WTC11 (cell line): ENCODE data around the gene LRRC75B. TPM values are rescaled to one million over a fixed set of nuclear protein-coding genes. Genes with fewer than 3 reads are reported as not detected.
A peak's percentile ranks its signal among the peaks of the same experiment; 100 is the strongest.
"Not testable (repeated sequence)": the region's sequence is repeated elsewhere in the genome, so short reads cannot be mapped to it uniquely, and the experiment has no call there.

Source experiments
- ATAC-seq: fragments of 200-7000 bp; cut with Tn5 transposase; 2 replicates; pipeline ENCODE4 v1.10.0; 2021; ENCODE audit warnings: mild to moderate bottlenecking, moderate library complexity
- CTCF ChIA-PET: fragments of 300-600 bp; sonication (Branson Sonifier 250); formaldehyde crosslinking; loops from one replicate; lab custom pipeline; 2021; ENCODE audit warnings: antibody characterized with exemption; lab: Charles Lee
- POLR2A ChIA-PET: fragments of 350-600 bp; sonication (Branson Sonifier 250); formaldehyde crosslinking; loops from one replicate; lab custom pipeline; 2021; ENCODE audit warnings: antibody characterized with exemption; lab: Charles Lee
- DNase-seq: peaks from one replicate; pipeline ENCODE4 v3.0.0; 2021; ENCODE audit warnings: low spot score
- H3K27ac Mint-ChIP-seq: 2 replicates; pipeline ENCODE4 v1.8.0; 2021; ENCODE audit warnings: mixed read lengths
- H3K27me3 Mint-ChIP-seq: 2 replicates; pipeline ENCODE4 v1.8.0; 2021; ENCODE audit warnings: low read depth, mild to moderate bottlenecking, moderate library complexity, mixed read lengths
- H3K36me3 Mint-ChIP-seq: 2 replicates; pipeline ENCODE4 v1.8.0; 2021; ENCODE audit warnings: mixed read lengths
- H3K4me1 Mint-ChIP-seq: 2 replicates; pipeline ENCODE4 v1.8.0; 2022; ENCODE audit warnings: mixed read lengths
- H3K4me3 Mint-ChIP-seq: 2 replicates; pipeline ENCODE4 v1.8.0; 2021; ENCODE audit warnings: mild to moderate bottlenecking, moderate library complexity, mixed read lengths
- H3K9me3 Mint-ChIP-seq: 2 replicates; pipeline ENCODE4 v1.8.0; 2021; ENCODE audit warnings: mixed read lengths
- GTF2I ChIP-seq: fragments of 250-450 bp; sonication (Bioruptor Pico); conservative IDR thresholded peaks from 2 replicates; pipeline ENCODE4 v1.4.0; 2021; ENCODE audit warnings: mild to moderate bottlenecking
- SP1 ChIP-seq: sonication (generic); formaldehyde crosslinking; conservative IDR thresholded peaks from 2 replicates; pipeline ENCODE4 v1.8.1; 2022; ENCODE audit warnings: missing genetic modification reagents
- ZBTB43 ChIP-seq: sonication (generic); formaldehyde crosslinking; IDR thresholded peaks from 2 replicates; pipeline ENCODE4 v1.8.1; 2023; ENCODE audit warnings: mild to moderate bottlenecking, missing genetic modification reagents
- ZNF121 ChIP-seq: sonication (generic); formaldehyde crosslinking; IDR thresholded peaks from 2 replicates; pipeline ENCODE4 v1.8.0; 2023; ENCODE audit warnings: missing genetic modification reagents
- total RNA-seq: library from RNA; stranded (reverse); gene quantifications from 3 replicates; pipeline ENCODE4 v1.2.3, GENCODE V29; 2021

Gene LRRC75B
- total RNA-seq, 1 experiment from 2014 or later, result 19.2 TPM

GRCh38 chr22:24614794-24615193, 21.9 kb upstream of the LRRC75B start:
- DNase-seq, result peak; percentile 35
- H3K9me3 Mint-ChIP-seq, POLR2A ChIA-PET, H3K36me3 Mint-ChIP-seq, H3K4me1 Mint-ChIP-seq, H3K27me3 Mint-ChIP-seq, ATAC-seq, H3K4me3 Mint-ChIP-seq, H3K27ac Mint-ChIP-seq: not testable (repeated sequence)
- CTCF ChIA-PET, result interaction anchor here (0.8 kb wide), 1 partner anchor 157 kb away, joined by 3 read pairs; no protein-coding TSS in a partner anchor

- H3K4me1 Mint-ChIP-seq, H3K27ac Mint-ChIP-seq, CTCF ChIA-PET, H3K4me3 Mint-ChIP-seq, POLR2A ChIA-PET, H3K27me3 Mint-ChIP-seq, H3K36me3 Mint-ChIP-seq, H3K9me3 Mint-ChIP-seq, ATAC-seq, DNase-seq: not testable (repeated sequence)
These were observed 17.0 kb upstream of the LRRC75B start for GRCh38 chr22:24609888-24610287.

GRCh38 chr22:24608327-24608726, 15.5 kb upstream of the LRRC75B start:
- H3K9me3 Mint-ChIP-seq, DNase-seq, ATAC-seq, H3K36me3 Mint-ChIP-seq, H3K27me3 Mint-ChIP-seq, POLR2A ChIA-PET, H3K27ac Mint-ChIP-seq, H3K4me3 Mint-ChIP-seq, CTCF ChIA-PET: not testable (repeated sequence)
- H3K4me1 Mint-ChIP-seq, result peaks cover 12% of the 10 kb centered on the region

DNA sequence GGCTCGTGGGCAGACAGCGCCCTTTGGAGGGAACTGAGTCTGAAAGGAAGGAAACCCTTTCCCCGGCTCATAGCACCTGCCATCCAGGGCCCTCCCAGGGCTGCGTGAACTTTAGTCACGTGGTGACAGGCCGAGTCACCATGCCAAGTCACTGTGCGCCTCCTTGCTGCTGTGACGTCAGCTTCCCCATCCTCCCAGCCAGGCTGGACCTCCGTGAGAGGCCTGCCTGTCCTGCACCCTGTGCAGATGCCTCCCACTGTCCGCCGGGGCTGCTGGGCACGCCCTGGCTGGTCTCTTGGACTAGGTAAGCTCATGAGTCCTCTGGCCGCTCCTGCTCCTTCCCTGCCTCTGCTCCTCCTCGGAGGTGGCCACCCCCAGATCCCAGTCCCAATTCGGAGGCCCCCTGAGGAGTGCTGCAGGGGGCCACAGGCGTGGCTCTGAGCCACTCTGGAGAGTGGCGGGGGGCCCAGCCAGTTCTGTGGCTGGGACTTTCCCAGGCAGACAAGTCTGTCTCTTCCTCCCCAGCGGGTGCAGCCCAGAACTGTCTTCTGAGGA, 14.6 kb upstream of the LRRC75B start:
- H3K4me3 Mint-ChIP-seq, H3K9me3 Mint-ChIP-seq, DNase-seq, H3K36me3 Mint-ChIP-seq, H3K27ac Mint-ChIP-seq, POLR2A ChIA-PET, H3K27me3 Mint-ChIP-seq, ATAC-seq, CTCF ChIA-PET: not testable (repeated sequence)
- H3K4me1 Mint-ChIP-seq, result peaks cover 19% of the 10 kb centered on the region

DNA sequence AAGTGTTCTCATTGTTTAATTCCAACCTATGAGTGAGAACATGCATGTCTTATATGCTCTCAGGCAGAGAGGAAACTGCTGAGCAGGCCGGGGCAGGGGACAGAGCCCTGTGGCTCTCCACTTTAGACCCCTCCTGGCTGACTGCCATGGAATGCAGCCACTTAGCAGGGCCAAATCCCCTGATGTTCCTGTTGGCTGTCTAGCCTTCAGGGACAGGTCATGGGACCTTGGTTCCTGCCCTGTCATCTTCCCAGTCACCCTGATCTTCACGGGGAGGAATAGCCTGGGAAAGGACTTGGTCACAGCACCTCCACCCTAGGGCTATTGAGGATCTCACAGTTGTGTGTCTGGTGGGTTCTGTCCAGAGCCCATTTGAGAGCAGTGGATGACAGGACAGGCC, 13.5 kb upstream of the LRRC75B start:
- DNase-seq, ATAC-seq, H3K4me3 Mint-ChIP-seq, H3K27me3 Mint-ChIP-seq, CTCF ChIA-PET, H3K36me3 Mint-ChIP-seq, H3K9me3 Mint-ChIP-seq, POLR2A ChIA-PET: not testable (repeated sequence)
- Mint-ChIP-seq H3K4me1 (peaks cover 24% of the 10 kb centered on the region), H3K27ac (peak overlapping the region; percentile 80)
- peak; percentile 67; the same call in 1 of the 2 replicates for TF ChIP-seq ZNF121

- H3K9me3 Mint-ChIP-seq, H3K27me3 Mint-ChIP-seq, POLR2A ChIA-PET, H3K36me3 Mint-ChIP-seq: not testable (repeated sequence)
- CTCF ChIA-PET, result interaction anchor here (0.9 to 2.1 kb wide), 2 partner anchors 49 to 153 kb away, joined by 3 to 7 read pairs; partner anchors contain the start of genes GUCD1 and SNRPD3
- DNase-seq (peak; percentile 49), ATAC-seq (peak; percentile 57)
- Mint-ChIP-seq H3K4me1 (peaks cover 33% of the 10 kb centered on the region), H3K4me3 (peak overlapping the region; percentile 64), H3K27ac (peak overlapping the region; percentile 98)
These were observed 11.1 kb upstream of the LRRC75B start for GRCh38 chr22:24603770-24604629.

DNA sequence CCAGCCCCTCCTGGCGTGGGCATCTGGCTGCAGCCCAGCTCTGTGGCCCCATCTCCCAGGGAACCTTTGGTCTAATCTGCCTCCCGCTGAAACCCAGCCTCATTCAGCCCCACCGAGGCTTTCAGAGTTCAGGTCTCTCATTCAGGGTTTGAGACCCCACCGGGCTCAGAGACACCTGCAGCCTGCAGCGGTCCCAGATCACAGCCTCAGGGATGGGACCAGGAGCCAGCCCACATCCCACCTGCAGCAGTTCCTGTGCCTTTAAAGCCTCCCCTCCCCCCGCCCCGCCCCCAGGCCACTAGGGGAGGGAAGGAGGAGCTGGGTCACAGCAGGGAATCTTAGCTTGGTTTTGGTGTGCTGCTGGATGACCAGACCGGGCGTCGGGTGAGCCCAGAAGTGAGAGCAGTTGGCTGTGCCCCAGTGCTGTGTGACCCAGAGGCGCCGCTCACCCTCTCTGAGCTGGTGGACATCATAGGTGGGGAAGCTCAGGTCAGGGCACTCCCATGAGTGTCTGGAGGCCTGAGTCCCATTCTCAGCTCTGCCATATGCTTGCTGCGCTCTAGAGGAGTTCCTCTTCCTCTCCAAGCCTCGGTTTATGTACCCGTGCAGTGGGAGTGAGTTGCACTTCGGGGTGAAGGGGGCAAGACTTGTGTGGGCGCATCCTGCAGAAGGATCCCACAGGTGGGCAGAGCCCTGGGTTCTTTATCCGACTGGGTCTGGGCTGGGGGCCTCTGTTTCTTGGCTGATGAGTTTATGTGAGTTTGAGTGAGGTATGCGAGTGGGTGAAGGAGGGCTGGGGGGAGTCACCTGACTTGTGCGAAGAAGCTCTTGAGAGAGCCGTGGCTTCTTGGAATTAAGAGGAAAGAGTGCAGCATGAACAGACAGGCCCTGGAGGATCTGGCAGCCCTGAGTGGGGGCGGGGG, 10.2 kb upstream of the LRRC75B start, which contains the start of gene GGT1:
GGT1 (plus strand) TSS at position 347 of the 923 bp plus-strand sequence. CDS start 7,889 bp downstream, outside the sequence.
- ATAC-seq (peak; percentile 35), DNase-seq (peak; percentile 62)
- POLR2A ChIA-PET, H3K27me3 Mint-ChIP-seq, H3K9me3 Mint-ChIP-seq, H3K36me3 Mint-ChIP-seq: not testable (repeated sequence)
- peak within 1 kb of the TSS; percentile 64 for H3K4me3 Mint-ChIP-seq
- CTCF ChIA-PET, result interaction anchor here (1.0 to 2.1 kb wide), 2 partner anchors 48 to 182 kb away, joined by 6 to 7 read pairs; partner anchors contain the start of genes GUCD1 and SNRPD3
- H3K27ac Mint-ChIP-seq, result peak within 1 kb of the TSS; percentile 98
- H3K4me1 Mint-ChIP-seq, result peaks cover 34% of the 10 kb centered on the region
- TF ChIP-seq SP1 (CRISPR knock-in tag), result peak; percentile 51; the same call in 1 of the 2 replicates
- TF ChIP-seq ZBTB43 (CRISPR knock-in tag), result 0 out of 2 replicates have a peak, but pooled peaks have one; percentile 44
- peak; percentile 86 for TF ChIP-seq GTF2I (CRISPR knock-in tag)
- TF ChIP-seq, all 79 proteins: peak for 3; not testable (repeated sequence) for 76

GRCh38 chr22:24602105-24602749, 9.4 kb upstream of the LRRC75B start:
- DNase-seq, POLR2A ChIA-PET, H3K27me3 Mint-ChIP-seq, H3K27ac Mint-ChIP-seq, ATAC-seq, H3K4me3 Mint-ChIP-seq, H3K36me3 Mint-ChIP-seq, H3K9me3 Mint-ChIP-seq: not testable (repeated sequence)
- CTCF ChIA-PET, result interaction anchor here (1.0 to 2.1 kb wide), 2 partner anchors 47 to 181 kb away, joined by 6 to 7 read pairs; partner anchors contain the start of genes GUCD1 and SNRPD3
- peaks cover 34% of the 10 kb centered on the region for H3K4me1 Mint-ChIP-seq
